ENCODE results near the gene ZMAT5.
A peak's percentile ranks its signal among the peaks of the same experiment; 100 is the strongest.
"Not testable (repeated sequence)": the region's sequence is repeated elsewhere in the genome, so short reads cannot be mapped to it uniquely, and the experiment has no call there.

Gene ZMAT5

DNA sequence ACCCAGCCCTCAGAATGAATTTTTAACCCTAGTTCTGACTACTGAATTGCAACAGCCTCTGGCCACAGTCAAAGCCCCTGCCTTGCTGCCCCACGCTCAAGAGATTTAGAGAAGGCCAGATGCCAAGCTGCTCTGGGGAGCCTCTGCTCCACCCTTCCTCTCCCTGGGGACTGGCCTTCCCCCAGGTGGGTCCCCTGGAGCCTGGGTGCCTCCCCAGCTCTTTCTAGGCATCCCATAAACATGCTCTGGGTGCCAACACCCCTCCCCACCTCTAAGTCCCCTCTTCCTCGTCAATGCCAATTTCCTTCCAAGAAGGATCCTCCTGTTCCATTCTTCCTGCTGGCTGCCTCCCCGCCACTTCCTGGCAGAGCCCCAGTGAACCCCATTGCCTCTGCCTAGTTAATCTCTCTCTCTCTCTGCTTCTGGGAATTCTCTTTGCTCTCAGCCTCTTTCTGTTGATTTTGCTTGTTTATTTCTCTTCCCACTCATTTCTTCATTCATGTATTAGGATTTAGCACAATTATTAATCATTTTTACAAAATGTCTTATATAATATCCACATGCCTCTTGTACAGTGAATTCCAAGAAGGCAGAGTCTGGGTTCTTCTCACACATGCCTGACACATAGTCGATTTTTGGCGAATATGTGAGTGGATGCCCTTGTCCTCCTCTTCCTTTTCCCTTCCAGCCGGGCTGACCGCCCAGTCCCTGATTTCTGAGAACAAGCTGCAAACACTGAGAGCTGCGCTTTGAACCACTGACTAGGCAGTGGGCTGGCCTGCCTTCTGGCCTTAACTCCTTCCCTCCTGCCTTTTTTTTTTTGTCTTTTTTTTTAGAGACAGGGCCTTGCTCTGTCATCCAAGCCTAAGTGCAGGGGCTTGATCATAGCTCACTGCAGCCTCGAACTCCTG lies 17.9 kb upstream of the ZMAT5 start:
- no peak for DNase-seq

DNA sequence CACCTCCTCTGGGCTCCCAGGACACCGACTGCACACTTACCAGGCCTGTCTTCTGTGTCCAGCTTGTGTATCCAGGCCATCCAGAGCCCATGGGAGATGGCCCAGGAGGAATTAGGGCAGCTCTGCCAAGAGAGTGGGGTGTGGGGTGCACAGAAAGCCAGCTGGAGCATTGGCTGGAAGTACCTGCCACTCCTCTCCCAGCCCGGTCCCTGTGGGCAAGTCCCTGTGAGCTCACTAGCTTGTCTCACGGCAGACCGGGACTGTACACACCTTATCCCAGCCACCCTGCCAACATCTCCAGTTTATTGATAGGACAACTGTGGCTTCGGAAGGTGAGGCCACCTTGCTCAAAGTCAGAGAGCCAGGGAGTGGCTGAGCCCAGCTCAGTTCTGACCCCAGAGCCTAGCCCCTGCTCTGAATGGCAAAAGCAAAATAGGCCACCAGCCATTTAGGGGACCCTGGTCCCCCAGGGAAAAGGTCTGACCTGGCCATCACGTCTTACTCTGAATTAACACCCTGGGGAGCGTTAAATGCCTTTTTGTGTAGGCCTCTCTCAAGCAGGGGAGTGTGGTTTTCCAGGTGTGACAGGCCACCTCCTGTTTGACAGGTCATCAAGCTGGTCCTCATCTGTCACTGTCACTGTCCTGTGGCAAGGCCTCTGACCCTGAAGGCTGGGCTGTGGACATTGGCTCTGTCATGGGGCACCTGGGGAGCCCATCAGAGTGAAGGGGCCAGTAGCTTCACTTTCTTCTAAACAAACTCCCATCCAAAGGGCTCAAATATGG lies 15.4 kb upstream of the ZMAT5 start:
- DNase-seq: no peak

DNA sequence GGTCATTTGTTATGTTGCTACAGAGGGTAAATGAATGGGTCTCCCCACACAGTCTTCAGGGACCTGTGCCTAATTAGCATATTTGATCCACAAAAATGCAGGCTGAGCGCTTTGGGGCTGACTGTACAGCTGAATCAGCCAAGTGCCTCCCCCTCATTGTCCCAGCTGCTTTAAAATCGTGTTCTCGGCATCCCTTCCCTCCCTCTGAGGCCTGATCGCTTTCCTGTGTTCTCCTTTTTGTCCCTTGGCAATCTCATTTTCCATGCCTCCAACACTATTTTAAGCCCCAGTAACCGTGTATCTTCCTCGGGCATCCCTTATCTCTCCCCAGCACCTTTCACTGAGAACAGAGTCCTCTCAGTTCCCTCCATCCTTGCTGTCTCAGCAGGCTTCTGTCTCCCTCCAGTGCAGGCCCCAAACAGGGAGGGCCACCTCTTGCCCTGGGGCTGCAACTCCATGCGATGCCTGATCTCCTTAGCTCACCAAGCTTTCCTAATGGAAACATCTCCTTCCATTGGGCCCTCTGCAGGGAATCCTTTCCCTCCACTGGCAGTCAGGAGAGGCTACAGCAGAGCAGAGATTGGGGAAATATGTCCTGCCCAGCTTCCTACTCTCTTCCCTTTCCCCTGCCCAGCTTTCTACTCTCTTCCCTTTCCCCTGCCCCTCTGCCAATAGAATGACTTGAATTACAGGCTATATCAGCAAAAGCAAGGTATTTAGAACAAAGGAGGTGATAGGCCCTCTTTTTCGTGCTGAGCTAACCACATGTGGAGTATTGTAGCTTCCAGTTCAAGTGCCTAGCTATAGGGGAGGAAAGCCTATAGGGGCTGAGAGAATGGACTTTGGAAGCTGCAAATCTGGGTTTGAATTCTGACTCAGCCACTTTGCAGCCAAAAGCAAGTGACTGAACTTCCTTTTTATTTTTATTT lies 14.2 kb upstream of the ZMAT5 start:
- no peak for DNase-seq

DNA sequence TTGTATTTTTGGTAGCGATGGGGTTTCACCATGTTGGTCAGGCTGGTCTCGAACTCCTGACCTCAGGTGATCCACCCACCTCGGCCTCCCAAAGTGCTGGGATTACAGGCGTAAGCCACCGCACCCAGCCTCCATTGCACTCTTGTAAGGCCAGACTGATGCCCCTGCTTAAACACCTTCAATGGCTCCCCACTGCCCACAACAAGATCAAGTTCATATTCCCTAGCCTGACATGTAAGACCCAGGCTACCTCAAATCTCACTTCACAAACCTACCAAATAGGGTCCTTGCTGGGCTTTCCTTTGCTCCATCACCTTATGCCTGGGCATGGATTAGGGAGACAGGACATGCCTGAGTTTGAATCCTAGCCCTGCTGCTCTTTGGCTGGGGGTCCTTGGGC lies 13.4 kb upstream of the ZMAT5 start:
- DNase-seq: no peak

DNA sequence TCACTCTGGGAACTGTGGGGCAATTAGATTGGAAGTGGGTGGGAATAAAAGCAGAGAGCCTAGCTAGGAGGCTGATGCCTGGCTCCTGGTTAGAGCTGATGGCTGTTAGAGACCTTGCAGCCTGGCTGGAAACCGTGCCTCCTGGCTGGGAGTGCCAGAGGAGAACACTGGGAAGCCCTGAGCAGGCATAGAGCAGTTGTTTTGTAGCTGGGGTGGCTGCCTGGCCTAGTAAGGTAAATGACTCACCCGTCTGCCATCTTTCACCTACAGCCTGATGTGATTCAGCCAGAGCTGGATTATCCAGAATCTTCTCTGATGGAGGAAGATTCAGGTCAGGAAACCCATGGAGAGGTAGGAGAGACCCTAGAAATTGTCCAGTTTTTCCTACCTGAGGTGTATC lies 6.4 kb upstream of the ZMAT5 start:
- DNase-seq: no peak

DNA sequence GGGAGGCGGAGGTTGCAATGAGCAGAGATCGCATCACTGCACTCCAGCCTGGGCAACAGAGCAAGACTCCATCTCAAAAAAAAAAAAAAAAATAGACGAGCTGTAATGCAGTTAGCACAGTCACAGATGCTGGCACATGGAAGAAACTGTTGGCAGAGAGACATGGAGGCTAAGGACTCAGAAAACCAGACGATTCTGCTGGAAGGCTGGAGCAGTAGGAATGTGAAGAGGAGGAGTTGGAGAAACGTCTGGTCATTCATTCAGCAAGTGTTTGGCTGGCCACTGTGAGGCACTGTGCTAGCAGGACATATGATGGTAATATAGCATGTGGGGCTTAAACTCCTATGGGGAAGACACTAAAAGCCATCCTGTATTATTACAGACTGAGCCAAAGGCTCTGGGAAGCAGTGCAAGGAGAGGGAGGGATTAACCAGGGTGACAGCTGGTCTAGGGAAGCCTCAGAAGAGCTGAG lies 5.4 kb upstream of the ZMAT5 start:
- peak in 1 of 2 experiments; percentile 33 for DNase-seq

DNA sequence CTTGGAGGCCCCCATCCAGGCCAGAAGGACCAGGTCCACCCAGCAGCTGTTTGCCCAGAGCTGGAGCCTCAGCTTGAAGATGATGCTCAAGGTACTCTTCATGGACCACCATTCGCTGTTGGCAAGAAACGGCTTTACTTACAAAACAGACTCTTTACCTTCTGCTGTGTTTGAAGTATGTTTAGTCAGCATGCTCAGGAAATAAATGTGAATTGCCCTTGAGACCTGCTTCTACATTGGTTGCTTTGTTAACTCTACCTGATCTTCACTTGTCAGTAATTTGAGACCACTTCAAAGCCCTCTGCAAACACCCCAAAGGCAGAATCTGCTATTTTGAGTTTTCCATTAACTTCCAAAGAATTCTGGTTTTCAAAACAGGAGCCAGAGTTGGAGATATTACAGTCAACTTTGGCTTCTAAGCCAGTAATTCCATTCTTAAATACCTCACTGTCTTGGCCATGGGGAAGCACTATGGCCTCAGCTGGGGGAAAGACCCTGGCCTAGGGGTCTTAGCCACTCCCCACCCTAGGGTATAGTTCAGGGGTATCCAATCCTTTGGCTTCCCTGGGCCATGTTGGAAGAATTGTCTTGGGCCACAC lies 3.0 kb upstream of the ZMAT5 start:
- no peak for DNase-seq

DNA sequence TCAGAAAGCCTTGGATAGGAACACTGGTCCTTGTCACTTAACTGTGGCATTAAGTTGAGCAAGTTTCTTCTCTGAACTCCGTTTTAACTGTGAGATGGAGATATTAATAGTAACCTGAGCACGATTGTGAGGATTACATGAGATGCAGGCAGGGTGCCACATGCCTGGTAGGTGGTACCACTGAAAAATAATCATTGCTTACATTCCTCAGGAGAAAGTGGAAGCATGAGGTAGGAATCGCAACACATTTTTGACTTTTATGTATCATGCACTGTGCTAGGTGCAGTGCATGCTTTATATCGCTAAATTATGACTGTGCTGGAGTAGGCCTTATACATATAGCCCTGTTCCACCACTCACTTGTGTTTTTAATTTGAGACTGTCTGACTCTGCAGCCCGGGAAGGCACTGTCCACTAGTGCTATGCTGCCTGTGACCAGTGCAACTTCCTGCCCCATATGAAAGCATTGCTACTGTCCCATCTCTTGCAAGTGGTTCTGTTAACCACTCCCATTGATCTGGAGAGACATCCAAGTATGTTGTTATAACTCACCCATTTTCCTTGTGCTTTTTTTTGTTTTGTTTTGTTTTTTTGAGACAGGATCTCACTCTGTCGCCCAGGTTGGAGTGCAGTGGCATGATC lies 1.4 kb upstream of the ZMAT5 start:
- no peak for DNase-seq

DNA sequence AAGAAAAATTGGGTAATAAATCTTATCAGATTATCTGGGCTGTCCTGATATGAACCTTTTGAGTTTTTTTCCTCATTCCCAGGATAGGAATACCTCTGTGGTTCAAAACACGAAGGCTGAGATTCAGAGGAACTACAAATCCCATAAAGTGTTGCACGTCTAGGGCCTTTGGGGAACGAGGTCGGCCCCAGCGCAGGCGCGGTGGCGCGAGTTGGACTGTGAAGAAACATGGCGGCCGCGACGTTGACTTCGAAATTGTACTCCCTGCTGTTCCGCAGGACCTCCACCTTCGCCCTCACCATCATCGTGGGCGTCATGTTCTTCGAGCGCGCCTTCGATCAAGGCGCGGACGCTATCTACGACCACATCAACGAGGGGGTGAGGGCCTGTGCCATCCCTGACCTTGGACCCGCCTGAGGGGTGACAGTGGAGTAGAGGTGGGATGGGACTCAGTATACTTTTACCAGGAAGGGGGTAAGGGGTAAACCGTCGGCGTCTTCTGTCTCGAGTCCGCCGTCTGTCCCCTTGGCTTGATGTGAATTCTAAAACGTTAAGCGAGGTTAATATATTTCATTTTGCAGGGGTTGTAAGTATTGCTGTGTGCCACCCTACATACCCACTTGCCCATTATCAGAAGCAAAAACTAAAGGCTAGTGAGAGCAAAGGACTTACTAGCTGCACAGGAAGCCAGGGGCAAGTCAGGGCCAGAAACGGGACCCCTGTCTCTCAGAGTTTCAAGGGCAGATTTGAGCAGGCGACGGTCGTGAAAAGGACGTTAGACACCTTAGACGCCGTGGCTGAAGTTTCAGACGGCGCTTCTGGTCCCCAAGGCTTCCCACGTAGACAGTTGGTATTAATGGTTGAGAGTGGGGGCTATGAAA lies 604 bp upstream of the ZMAT5 start, which contains the start of gene UQCR10:
Gene UQCR10 (plus strand): TSS at position 199 of the 881 bp plus-strand sequence. CDS start 30 bp downstream, at position 229.
- DNase-seq: peak; percentile 77 to 88

DNA sequence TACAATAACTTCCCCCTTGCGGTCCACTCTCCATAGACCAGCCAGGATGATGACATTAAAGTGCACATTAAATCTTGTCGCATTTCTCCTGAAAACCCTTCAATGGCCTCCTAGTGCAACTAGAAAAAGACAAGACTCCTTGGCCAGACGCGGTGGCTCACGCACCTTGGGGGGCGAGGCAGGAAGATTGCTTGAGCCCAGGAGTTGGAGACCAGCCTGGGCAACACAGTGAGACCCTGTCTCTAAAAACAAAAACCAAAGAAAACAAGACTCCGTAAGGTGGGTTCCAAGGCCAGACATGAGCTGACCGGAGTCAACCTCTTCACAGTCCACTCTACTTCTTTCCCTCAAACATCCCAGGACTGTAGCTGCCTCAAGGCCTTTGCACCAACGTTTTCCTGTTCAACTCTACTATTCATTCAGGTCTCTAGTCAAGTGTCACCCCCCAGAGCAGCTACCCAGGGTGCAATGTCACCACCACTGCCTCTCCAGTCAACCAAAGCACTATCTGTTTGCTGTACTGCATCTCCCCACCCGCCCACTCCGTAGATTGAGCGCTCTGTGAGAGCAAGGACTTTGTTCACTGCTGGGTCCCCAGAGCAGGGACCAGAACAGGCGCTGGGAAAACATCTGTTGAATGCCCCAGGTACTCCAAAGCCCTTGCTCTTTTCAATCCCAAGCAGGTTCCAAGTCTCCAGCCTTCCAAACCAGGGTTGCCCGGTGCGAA lies 739 bp downstream of the ZMAT5 start:
- peak in 1 of 2 experiments; percentile 47 for DNase-seq

DNA sequence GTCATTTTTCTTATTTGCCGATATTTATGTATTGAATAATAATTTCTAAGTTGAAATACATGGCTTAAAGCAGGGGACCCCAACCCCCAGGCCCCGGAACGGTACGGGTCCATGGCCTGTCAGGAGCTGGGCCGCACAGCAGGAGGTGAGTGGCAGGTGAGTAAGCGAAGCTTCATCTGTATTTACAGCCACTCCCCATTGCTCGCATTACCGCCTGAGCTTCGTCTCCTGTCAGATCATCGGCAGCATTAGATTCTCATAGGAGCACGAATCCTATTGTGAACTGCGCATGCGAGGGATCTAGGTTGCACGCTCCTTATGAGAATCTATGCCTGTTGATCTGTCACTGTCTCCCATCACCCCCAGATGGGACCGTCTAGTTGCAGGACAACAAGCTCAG lies 4.5 kb downstream of the ZMAT5 start:
- DNase-seq: no peak

DNA sequence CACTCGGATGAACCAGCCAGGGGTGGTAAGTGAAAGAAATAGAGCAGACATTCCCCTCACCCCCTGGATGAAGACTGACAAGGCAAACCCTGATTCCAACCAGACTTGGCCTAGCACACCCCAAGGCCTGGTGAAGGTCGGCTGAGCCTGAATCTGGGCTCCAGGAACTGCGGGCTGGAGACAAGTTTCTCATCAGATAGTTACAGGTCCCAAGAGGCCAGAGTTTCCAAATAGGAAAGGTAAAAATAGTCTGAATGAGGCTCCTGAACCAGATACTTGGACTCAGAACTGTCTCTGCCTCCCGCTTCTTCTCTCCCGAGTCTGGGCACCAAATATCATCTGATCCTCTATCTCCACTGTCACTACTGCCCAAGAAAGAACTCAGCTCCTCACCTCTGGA lies 7.8 kb downstream of the ZMAT5 start:
- DNase-seq: no peak

DNA sequence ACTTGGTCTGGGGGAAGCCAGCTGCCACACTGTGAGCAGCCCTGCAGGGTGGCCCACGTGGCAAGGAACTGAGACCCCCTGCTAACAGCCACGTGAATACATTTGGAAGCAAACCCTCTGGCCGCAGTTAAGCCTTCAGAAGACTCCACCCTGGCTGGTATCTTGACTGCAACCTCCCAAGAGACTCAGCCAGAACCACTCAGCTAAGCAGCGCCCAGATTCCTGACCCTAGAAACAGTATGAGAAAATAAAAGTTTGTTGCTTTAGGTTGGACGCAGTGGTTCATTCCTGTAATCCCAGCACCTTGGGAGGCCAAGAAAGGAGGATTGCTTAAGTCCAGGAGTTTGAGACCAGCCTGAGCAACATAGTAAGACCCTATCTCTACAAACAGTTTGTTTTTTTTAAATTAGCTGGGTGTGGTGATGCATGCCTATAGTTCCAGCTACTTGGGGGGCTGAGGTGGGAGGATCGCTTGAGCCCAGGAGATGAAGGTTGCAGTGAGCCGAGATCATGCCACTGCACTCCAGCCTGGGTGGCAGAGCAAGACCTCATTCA lies 8.7 kb downstream of the ZMAT5 start:
- DNase-seq: no peak

DNA sequence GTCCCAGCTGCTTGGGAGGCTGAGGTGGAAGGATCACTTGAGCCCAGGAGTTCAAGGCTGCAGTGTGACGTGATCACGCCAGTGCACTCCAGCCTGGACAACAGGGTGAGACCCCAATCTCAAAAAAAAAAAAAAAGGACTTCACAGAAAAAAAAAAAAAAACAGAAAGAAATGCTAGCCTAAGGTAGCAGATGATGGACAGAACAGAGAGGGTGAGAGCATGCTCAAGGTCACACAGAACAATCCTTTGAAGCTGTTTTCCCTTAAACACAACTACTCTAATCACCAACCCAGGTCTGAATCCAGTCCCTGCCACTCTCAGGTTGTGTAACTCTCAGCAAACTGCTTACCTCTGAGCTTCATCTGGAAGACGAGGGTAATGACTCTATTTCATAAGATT lies 9.7 kb downstream of the ZMAT5 start:
- no peak for DNase-seq

DNA sequence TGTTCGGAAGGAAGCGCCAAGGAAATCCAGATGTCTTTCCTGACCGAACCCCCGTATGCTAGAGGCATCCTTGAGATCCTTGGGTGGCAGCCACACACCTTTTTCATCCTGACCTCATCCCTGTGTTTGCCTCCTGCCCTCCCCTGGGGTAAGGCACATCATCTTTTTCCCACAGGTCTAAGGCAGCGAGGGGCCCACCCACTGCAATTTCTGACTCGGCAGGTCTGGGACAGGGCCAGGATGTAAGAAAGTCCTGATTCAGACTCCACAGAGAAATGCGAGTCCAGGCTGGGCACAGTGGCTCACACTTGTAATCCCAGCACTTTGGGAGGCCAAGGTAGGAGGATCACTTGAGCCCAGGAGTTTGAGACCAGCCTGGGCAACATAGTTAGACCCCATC lies 10.5 kb downstream of the ZMAT5 start:
- DNase-seq: no peak

DNA sequence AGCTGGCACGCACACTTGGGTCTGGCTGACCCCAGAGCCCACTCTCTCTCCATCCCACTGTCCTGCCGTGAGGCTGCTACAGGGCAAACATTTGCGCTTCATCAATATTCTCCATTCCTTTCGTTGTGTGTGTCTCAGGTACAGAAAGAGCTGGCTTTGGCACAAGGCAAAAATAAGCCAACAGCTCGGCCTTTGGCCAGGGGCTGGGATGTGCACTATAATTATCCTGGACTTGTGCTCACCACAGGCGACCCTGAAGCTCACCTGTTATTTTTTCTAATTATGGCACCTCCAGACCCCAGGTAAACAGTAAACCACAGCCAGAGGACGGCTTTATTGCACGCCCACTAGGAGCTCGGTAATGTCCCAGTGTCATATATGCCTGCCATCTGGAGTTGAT lies 10.9 kb downstream of the ZMAT5 start:
- no peak for DNase-seq

DNA sequence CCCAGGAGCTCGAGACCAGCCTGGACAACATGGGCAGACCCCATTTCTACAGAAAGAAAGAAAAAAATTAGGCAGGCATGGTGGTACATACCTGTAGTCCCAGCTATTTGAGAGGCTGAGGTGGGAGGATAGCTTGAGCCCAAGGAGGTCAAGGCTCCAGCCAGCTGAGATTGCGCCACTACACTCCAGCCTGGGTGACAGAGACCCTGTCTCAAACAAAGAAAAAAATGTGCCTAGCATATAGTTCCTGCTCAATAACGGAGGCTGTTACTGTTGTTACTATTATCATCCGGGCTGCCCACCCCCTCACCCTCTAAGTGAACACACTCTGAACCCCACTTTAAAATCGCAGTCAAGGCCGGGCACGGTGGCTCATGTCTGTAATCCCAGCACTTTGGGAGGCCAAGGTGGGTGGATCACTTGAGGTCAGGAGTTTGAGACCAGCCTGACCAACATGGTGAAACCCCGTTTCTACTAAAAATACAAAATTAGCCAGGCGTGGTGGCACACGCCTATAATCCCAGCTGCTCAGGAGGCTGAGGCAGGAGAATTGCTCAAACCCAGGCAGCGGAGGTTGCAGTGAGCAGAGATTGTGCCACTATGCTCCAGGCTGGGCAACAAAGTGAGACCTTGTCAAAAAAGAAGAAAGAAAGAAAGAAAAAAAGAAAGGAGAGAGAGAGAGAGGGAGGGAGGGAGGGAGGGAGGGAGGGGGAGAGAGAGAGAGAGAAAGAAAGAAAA lies 12.0 kb downstream of the ZMAT5 start:
- DNase-seq: not testable (repeated sequence)

DNA sequence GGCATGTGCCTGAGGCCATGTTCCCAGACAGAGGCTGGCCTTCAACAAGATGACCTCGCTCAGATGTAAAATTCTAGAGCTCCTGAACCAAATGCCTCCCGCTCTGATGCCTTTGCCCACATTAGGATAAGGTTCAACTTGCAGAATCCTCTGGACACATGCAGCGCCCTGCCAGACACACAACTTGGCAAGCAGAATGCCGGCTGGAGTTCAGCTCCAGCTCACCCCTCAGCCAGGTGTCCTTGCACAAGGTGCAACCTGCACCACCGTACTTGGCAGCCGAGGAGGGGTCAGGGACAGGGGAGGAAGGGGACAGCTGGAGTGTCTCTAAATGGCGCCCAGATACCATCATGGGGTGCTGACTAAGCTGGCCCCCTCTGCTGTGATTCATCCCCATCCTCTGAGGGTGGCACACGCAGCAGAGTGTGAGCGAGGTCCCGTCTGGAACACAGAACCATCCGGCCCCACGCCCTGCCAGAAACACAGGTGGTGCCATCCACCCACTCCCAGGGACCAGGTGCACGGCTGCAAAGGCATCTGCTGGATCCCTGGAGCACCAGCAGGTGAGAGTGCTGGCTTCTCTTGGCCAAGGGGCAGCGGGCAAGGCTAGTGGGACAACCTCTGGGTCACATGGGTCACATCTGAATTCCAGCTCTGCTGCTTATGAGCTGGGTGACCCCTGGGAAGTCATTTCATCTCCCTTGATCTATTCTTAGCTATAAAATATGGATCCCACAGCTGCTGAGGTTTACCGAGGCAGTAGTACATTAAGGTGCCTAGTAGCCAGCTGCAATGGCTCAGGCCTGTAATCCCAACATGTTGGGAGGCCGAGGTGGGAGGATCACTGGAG lies 12.8 kb downstream of the ZMAT5 start:
- no peak for DNase-seq

Measured in NCI-H526 (cell line).